K562 (cell line): ENCODE results near the gene C22orf39. TPM values are rescaled to one million over a fixed set of nuclear protein-coding genes. Genes with fewer than 3 reads are reported as not detected.

Experiments
- BRF2 ChIP-seq: IDR thresholded peaks from 3 replicates; pipeline ENCODE4 v1.6.1; 2011; ENCODE audit warnings: borderline replicate concordance, mild to moderate bottlenecking; ENCODE audit not compliant: insufficient read length, insufficient read depth
- CREBBP ChIP-seq: IDR thresholded peaks from one replicate; pipeline ENCODE4 v1.6.1; 2012; ENCODE audit warnings: low read depth, mild to moderate bottlenecking, control low read depth, inconsistent platforms, low read length
- ETV1 ChIP-seq: fragments of 450-650 bp; conservative IDR thresholded peaks from 2 replicates; pipeline ENCODE4 v1.6.1; 2016; ENCODE audit warnings: missing genetic modification characterization, control low read depth, low read depth, missing compliant biosample characterization
- GTF2A2 ChIP-seq: IDR thresholded peaks from 2 replicates; pipeline ENCODE4 v1.6.1; 2016; ENCODE audit warnings: mild to moderate bottlenecking, missing genetic modification characterization, missing compliant biosample characterization
- HDAC6 ChIP-seq: IDR thresholded peaks from 2 replicates; pipeline ENCODE4 v1.6.1; 2012; ENCODE audit warnings: low read depth, mild to moderate bottlenecking, control low read depth, inconsistent platforms, low read length, moderate library complexity
- HES1 ChIP-seq: fragments of 450-650 bp; IDR thresholded peaks from 2 replicates; pipeline ENCODE4 v1.6.1; 2016; ENCODE audit warnings: low read depth, mild to moderate bottlenecking, moderate library complexity
- HNRNPH1 ChIP-seq: fragments of 200-400 bp; formaldehyde crosslinking; optimal IDR thresholded peaks from 2 replicates; pipeline ENCODE3; 2017; ENCODE audit warnings: low read depth, mild to moderate bottlenecking, low read length, moderate library complexity
- HSF4 ChIP-seq: fragments of 250-450 bp; sonication (Bioruptor Pico); IDR thresholded peaks from 2 replicates; pipeline ENCODE4 v2.1.2; 2022; ENCODE audit warnings: mild to moderate bottlenecking, moderate library complexity, borderline replicate concordance
- PPARD ChIP-seq: fragments of 250-450 bp; sonication (Bioruptor Pico); IDR thresholded peaks from 2 replicates; pipeline ENCODE4 v1.8.0; 2022; ENCODE audit warnings: inconsistent platforms, mild to moderate bottlenecking, moderate library complexity
- SETDB1 ChIP-seq: IDR thresholded peaks from one replicate; pipeline ENCODE4 v1.6.1; 2012; ENCODE audit warnings: low read length, control low read depth, inconsistent platforms
- SNRNP70 ChIP-seq: fragments of 200-400 bp; formaldehyde crosslinking; optimal IDR thresholded peaks from 2 replicates; pipeline ENCODE3; 2017; ENCODE audit warnings: low read depth, low read length
- SP2 ChIP-seq: IDR thresholded peaks from 2 replicates; pipeline ENCODE4 v1.6.1; 2011; ENCODE audit warnings: mild to moderate bottlenecking, low read depth, low read length, moderate library complexity; ENCODE audit not compliant: poor library complexity, severe bottlenecking; ENCODE audit errors: extremely low read depth
- TAF1 ChIP-seq: IDR thresholded peaks from 2 replicates; pipeline ENCODE4 v1.6.1; 2011; ENCODE audit warnings: mild to moderate bottlenecking, low read length, moderate library complexity; ENCODE audit not compliant: insufficient read depth, control insufficient read depth, severe bottlenecking; ENCODE audit errors: extremely low read depth
- TCF7L2 ChIP-seq: fragments of 150-350 bp; IDR thresholded peaks from 2 replicates; pipeline ENCODE4 v1.6.1; 2016; ENCODE audit warnings: low read depth, mild to moderate bottlenecking, low read length, moderate library complexity
- WHSC1 ChIP-seq: IDR thresholded peaks from one replicate; pipeline ENCODE4 v1.6.1; 2012; ENCODE audit warnings: low read length, control low read depth, inconsistent platforms
- ZBED1 ChIP-seq: IDR thresholded peaks from 2 replicates; pipeline ENCODE4 v1.6.1; 2014
- ZNF140 ChIP-seq: fragments of 250-450 bp; sonication (Bioruptor Pico); IDR thresholded peaks from 2 replicates; pipeline ENCODE4 v1.8.0; 2021; ENCODE audit warnings: moderate library complexity, mild to moderate bottlenecking, inconsistent platforms
- ZNF263 ChIP-seq: sonication (generic); formaldehyde crosslinking; IDR thresholded peaks from 2 replicates; pipeline ENCODE4 v1.8.0; 2022; ENCODE audit warnings: mild to moderate bottlenecking, missing genetic modification reagents, borderline replicate concordance
- ZNF408 ChIP-seq: fragments of 250-450 bp; sonication (Bioruptor Pico); IDR thresholded peaks from 2 replicates; pipeline ENCODE4 v1.4.0; 2020; ENCODE audit warnings: low read depth, mild to moderate bottlenecking, moderate library complexity
- ZNF707 ChIP-seq: fragments of 250-450 bp; sonication (Bioruptor Pico); conservative IDR thresholded peaks from 2 replicates; pipeline ENCODE4 v1.8.0; 2022; ENCODE audit warnings: inconsistent platforms, mild to moderate bottlenecking, moderate library complexity
- ZNF77 ChIP-seq: fragments of 250-450 bp; sonication (Bioruptor Pico); IDR thresholded peaks from 2 replicates; pipeline ENCODE4 v1.5.0; 2020
- polyA plus RNA-seq, 8 experiments: library from polyadenylated mRNA; depleted of rRNA in 4 of 8; stranded (reverse) in 5 of 8; unstranded in 3 of 8; fragments of >200 nt; fragmentation: Nextera tagmentation in 2 of 8; fragmentation: Illumina TruSeq in 1 of 8; extraction: Ambion mirVana in 2 of 8; extraction: Trizol in 1 of 8; gene quantifications; 2 replicates each; pipeline versions ENCODE4 v1.2.1 to v1.2.3, GENCODE V29; 2011 to 2014; ENCODE audit warnings: inconsistent platforms in 1 of 8, missing spikeins in 1 of 8
- total RNA-seq, 7 experiments: library from RNA; depleted of rRNA in 6 of 7; stranded (reverse); fragments of >200 nt in 6 of 7; fragmentation: Illumina TruSeq in 2 of 7; extraction: Trizol in 2 of 7; gene quantifications; 2 replicates each; pipeline versions ENCODE4 v1.2.1 to v1.2.3, GENCODE V29; 2011 to 2021; ENCODE audit warnings: low replicate concordance in 1 of 7
- TF ChIP-seq, protein P1 (sequence below): fragments of 250-450 bp; sonication (Bioruptor Pico); IDR thresholded peaks from 2 replicates; pipeline ENCODE4 v1.9.0; 2021; ENCODE audit warnings: mild to moderate bottlenecking, inconsistent platforms

Gene C22orf39
- total and polyA plus RNA-seq, 9 of the 15 experiments (the other 6 are each of a cell fraction or from before 2014, with no cell fraction given) = 20.4 to 139 (median 66.8) TPM

GRCh38 chr22:19449422-19449767 lies 1.9 kb upstream of the C22orf39 start (continued):
- TF ChIP-seq PPARD (CRISPR knock-in tag) (no peak), HNRNPH1 (no peak), BRF2 (no peak), SETDB1 (no peak), HSF4 (CRISPR knock-in tag) (no peak), ZNF707 (CRISPR knock-in tag) (peak; percentile 37; the same call in 1 of the 2 replicates), SP2 (no peak), CREBBP (no peak), GTF2A2 (tag) (no peak), HES1 (no peak), HDAC6 (0 out of 2 replicates have a peak, but pooled peaks have one; percentile 13), ETV1 (tag) (no peak), ZNF408 (CRISPR knock-in tag) (peak; percentile 71; the same call in 1 of the 2 replicates), ZNF77 (CRISPR knock-in tag) (no peak), ZBED1 (no peak), WHSC1 (peak; percentile 5), ZNF140 (no peak), TAF1 (no peak), SNRNP70 (peak; percentile 69), TCF7L2 (no peak), ZNF263 (no peak)
- TF ChIP-seq, protein P1, sequence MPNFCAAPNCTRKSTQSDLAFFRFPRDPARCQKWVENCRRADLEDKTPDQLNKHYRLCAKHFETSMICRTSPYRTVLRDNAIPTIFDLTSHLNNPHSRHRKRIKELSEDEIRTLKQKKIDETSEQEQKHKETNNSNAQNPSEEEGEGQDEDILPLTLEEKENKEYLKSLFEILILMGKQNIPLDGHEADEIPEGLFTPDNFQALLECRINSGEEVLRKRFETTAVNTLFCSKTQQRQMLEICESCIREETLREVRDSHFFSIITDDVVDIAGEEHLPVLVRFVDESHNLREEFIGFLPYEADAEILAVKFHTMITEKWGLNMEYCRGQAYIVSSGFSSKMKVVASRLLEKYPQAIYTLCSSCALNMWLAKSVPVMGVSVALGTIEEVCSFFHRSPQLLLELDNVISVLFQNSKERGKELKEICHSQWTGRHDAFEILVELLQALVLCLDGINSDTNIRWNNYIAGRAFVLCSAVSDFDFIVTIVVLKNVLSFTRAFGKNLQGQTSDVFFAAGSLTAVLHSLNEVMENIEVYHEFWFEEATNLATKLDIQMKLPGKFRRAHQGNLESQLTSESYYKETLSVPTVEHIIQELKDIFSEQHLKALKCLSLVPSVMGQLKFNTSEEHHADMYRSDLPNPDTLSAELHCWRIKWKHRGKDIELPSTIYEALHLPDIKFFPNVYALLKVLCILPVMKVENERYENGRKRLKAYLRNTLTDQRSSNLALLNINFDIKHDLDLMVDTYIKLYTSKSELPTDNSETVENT (CRISPR knock-in tag) = 0 out of 2 replicates have a peak, but pooled peaks have one; percentile 36
